IMR-90 (cell line): ENCODE measurements around the gene MACROD1. TPM values are rescaled to one million over a fixed set of nuclear protein-coding genes. Genes with fewer than 3 reads are reported as not detected.

Experiments used
- ATAC-seq: fragments of 200-7000 bp; cut with Tn5 transposase; 2 replicates; pipeline ENCODE4 v1.9.1; 2020; ENCODE audit warnings: low read depth, mild to moderate bottlenecking, moderate library complexity
- BruUV-seq: library from RNA; stranded (reverse); fragments of 400-500 nt; replicated peaks from 2 replicates; lab custom pipeline; 2021; lab: Mats Ljungman, UMichigan
- CTCF ChIA-PET: fragments of 300-600 bp; formaldehyde crosslinking; extraction: SDS; loops from one replicate; lab custom pipeline; 2021; ENCODE audit warnings: antibody characterized with exemption; lab: Yijun Ruan, JAX
- POLR2A ChIA-PET: fragments of 300-600 bp; sonication (Branson Sonifier 250); formaldehyde crosslinking; loops from one replicate; lab custom pipeline; 2022; ENCODE audit warnings: antibody characterized with exemption; ENCODE audit not compliant: unreplicated experiment; lab: Charles Lee
- DNase-seq: peaks from one replicate; pipeline ENCODE4 v3.0.0; 2013
- H2AFZ ChIP-seq: replicated peaks from 2 replicates; pipeline ENCODE3; 2013; ENCODE audit warnings: low read length, mild to moderate bottlenecking; ENCODE audit not compliant: poor library complexity
- H2AK5ac ChIP-seq: 2 replicates; pipeline ENCODE4 v1.6.1; 2013; ENCODE audit warnings: low read depth, low read length, inconsistent platforms
- H2AK9ac ChIP-seq: replicated peaks from 2 replicates; pipeline ENCODE3; 2013; ENCODE audit warnings: mild to moderate bottlenecking, low read depth, low read length, moderate library complexity; ENCODE audit not compliant: poor library complexity
- H2BK120ac ChIP-seq: 2 replicates; pipeline ENCODE4 v1.6.1; 2013; ENCODE audit warnings: low read depth, low read length, inconsistent platforms
- H2BK15ac ChIP-seq: 3 replicates; pipeline ENCODE4 v1.6.1; 2013; ENCODE audit warnings: low read depth, low read length, inconsistent platforms
- H2BK20ac ChIP-seq: 2 replicates; pipeline ENCODE4 v1.6.1; 2013; ENCODE audit warnings: low read depth, mild to moderate bottlenecking, inconsistent platforms, low read length, moderate library complexity
- H2BK5ac ChIP-seq: 2 replicates; pipeline ENCODE4 v1.6.1; 2013; ENCODE audit warnings: mild to moderate bottlenecking, low read depth, low read length, inconsistent platforms; ENCODE audit not compliant: poor library complexity, severe bottlenecking
- H3K14ac ChIP-seq: replicated peaks from 2 replicates; pipeline ENCODE4 v1.6.1; 2013; ENCODE audit warnings: low read depth, low read length, inconsistent platforms
- H3K18ac ChIP-seq: 2 replicates; pipeline ENCODE4 v1.6.1; 2013; ENCODE audit warnings: low read depth, low read length, control low read depth
- H3K23ac ChIP-seq: 2 replicates; pipeline ENCODE4 v1.6.1; 2013; ENCODE audit warnings: low read depth, low read length, inconsistent platforms
- H3K27ac ChIP-seq: 2 replicates; pipeline ENCODE4 v1.5.1; 2013; ENCODE audit warnings: mild to moderate bottlenecking, control low read depth, low read length; ENCODE audit not compliant: insufficient read depth
- H3K27me3 ChIP-seq: 2 replicates; pipeline ENCODE4 v1.6.1; 2013; ENCODE audit warnings: low read length; ENCODE audit not compliant: control insufficient read depth, insufficient read depth
- H3K36me3 ChIP-seq: 2 replicates; pipeline ENCODE4 v1.6.1; 2013; ENCODE audit warnings: low read length, mixed read lengths; ENCODE audit not compliant: control insufficient read depth, insufficient read depth
- H3K4ac ChIP-seq: 2 replicates; pipeline ENCODE4 v1.6.1; 2013; ENCODE audit warnings: low read depth, low read length, inconsistent platforms
- H3K4me1 ChIP-seq: 2 replicates; pipeline ENCODE4 v1.6.1; 2013; ENCODE audit warnings: low read length, mixed read lengths; ENCODE audit not compliant: control insufficient read depth, insufficient read depth
- H3K4me2 ChIP-seq: 2 replicates; pipeline ENCODE4 v1.6.1; 2013; ENCODE audit warnings: low read depth, mild to moderate bottlenecking, control low read depth, low read length, moderate library complexity
- H3K4me3 ChIP-seq: 2 replicates; pipeline ENCODE4 v1.5.1; 2013; ENCODE audit warnings: low read depth, mild to moderate bottlenecking, control low read depth, low read length, moderate library complexity; ENCODE audit not compliant: insufficient read depth
- H3K56ac ChIP-seq: 2 replicates; pipeline ENCODE4 v1.6.1; 2013; ENCODE audit warnings: low read length, inconsistent platforms; ENCODE audit not compliant: insufficient read depth; ENCODE audit errors: extremely low read depth
- H3K79me1 ChIP-seq, 2 experiments: 2 replicates each; pipeline ENCODE4 v1.6.1; 2013; ENCODE audit warnings: low read length in 2 of 2, inconsistent platforms in 1 of 2, low read depth in 1 of 2
- H3K9ac ChIP-seq: 2 replicates; pipeline ENCODE4 v1.6.1; 2013; ENCODE audit warnings: low read depth, low read length, control low read depth
- H3K9me1 ChIP-seq: 2 replicates; pipeline ENCODE4 v1.6.1; 2013; ENCODE audit warnings: low read length, inconsistent platforms; ENCODE audit not compliant: insufficient read depth
- H3K9me3 ChIP-seq: 2 replicates; pipeline ENCODE4 v1.6.1; 2013; ENCODE audit warnings: low read length; ENCODE audit not compliant: control insufficient read depth, insufficient read depth
- H4K20me1 ChIP-seq: 2 replicates; pipeline ENCODE4 v1.6.1; 2013; ENCODE audit warnings: low read length, inconsistent platforms; ENCODE audit not compliant: insufficient read depth
- H4K5ac ChIP-seq: 2 replicates; pipeline ENCODE4 v1.6.1; 2013; ENCODE audit warnings: mild to moderate bottlenecking, low read depth, low read length, control low read depth
- H4K8ac ChIP-seq, 2 experiments: 2 replicates each; pipeline ENCODE4 v1.6.1; 2013; ENCODE audit warnings: low read depth in 2 of 2, low read length in 2 of 2, control low read depth in 1 of 2, inconsistent platforms in 1 of 2
- H4K91ac ChIP-seq: 2 replicates; pipeline ENCODE4 v1.6.1; 2013; ENCODE audit warnings: low read depth, low read length, inconsistent platforms; ENCODE audit not compliant: insufficient read depth
- BHLHE40 ChIP-seq: fragments of 150-350 bp; IDR thresholded peaks from 2 replicates; pipeline ENCODE4 v1.6.1; 2016; ENCODE audit warnings: mild to moderate bottlenecking, low read depth, low read length
- CEBPB ChIP-seq: IDR thresholded peaks from 2 replicates; pipeline ENCODE4 v1.6.1; 2012; ENCODE audit warnings: low read depth, low read length, improper control_type of control experiment
- CHD1 ChIP-seq: IDR thresholded peaks from 2 replicates; pipeline ENCODE4 v1.6.1; 2012; ENCODE audit warnings: low read depth, low read length, improper control_type of control experiment
- ELK1 ChIP-seq: fragments of 150-350 bp; IDR thresholded peaks from 2 replicates; pipeline ENCODE4 v1.6.1; 2016; ENCODE audit warnings: low read depth, mild to moderate bottlenecking, low read length, moderate library complexity, borderline replicate concordance
- FOS ChIP-seq: fragments of 150-350 bp; IDR thresholded peaks from 2 replicates; pipeline ENCODE4 v1.6.1; 2016; ENCODE audit warnings: low read depth, low read length
- MAZ ChIP-seq: IDR thresholded peaks from 2 replicates; pipeline ENCODE4 v1.6.1; 2012; ENCODE audit warnings: low read depth, mild to moderate bottlenecking, low read length, improper control_type of control experiment, moderate library complexity, borderline replicate concordance
- MXI1 ChIP-seq: IDR thresholded peaks from 2 replicates; pipeline ENCODE4 v1.6.1; 2012; ENCODE audit warnings: low read depth, mild to moderate bottlenecking, low read length, moderate library complexity, borderline replicate concordance
- POLR2A ChIP-seq: IDR thresholded peaks from 2 replicates; pipeline ENCODE4 v1.6.1; 2012; ENCODE audit warnings: mild to moderate bottlenecking, low read depth, low read length
- RAD21 ChIP-seq: IDR thresholded peaks from 2 replicates; pipeline ENCODE4 v1.6.1; 2012; ENCODE audit warnings: low read length, improper control_type of control experiment
- RCOR1 ChIP-seq: IDR thresholded peaks from 2 replicates; pipeline ENCODE4 v1.6.1; 2012; ENCODE audit warnings: mild to moderate bottlenecking, low read length, improper control_type of control experiment; ENCODE audit not compliant: insufficient replicate concordance
- WGBS, 2 experiments: methylation state at CpG; one replicate each; pipeline versions ENCODE4 v1.1.5 to v1.1.7; 2013; ENCODE audit warnings: missing lambda C conversion rate in 2 of 2; ENCODE audit not compliant: insufficient read length in 1 of 2; ENCODE audit errors: extremely low coverage in 2 of 2; 5-methylcytosine and 5-hydroxymethylcytosine counted together
- dilution Hi-C: fragments of 300-500 bp; cut with HindIII; formaldehyde crosslinking; loops from one replicate; pipeline ENCODE4 v1.14.3; 2018; ENCODE audit warnings: low sequenced_read_pairs; ENCODE audit not compliant: unreplicated experiment
- in situ Hi-C: fragments of 300-500 bp; cut with MboI; formaldehyde crosslinking; loops from 3 replicates; pipeline ENCODE4 v1.14.3; 2019; ENCODE audit warnings: low sequenced_read_pairs, inconsistent platforms, mixed read lengths
- intact Hi-C: fragments of 100-400 bp; cut with micrococcal nuclease; formaldehyde crosslinking; loops from 2 replicates; pipeline ENCODE4 v1.10.0; 2022
- polyA plus RNA-seq, 3 experiments: library from polyadenylated mRNA; depleted of rRNA; stranded (reverse); fragments of >200 nt; gene quantifications; 2 replicates each; pipeline ENCODE4 v1.2.3, GENCODE V29; 2012; ENCODE audit warnings: low replicate concordance in 1 of 3
- total RNA-seq: library from RNA; depleted of rRNA; stranded (reverse); fragments of >200 nt; gene quantifications from 2 replicates; pipeline ENCODE4 v1.2.3, GENCODE V29; 2012

Gene MACROD1
- total and polyA plus RNA-seq, 2 of the 4 experiments (the other 2 are of a cell fraction), result 2.5 to 9.3 TPM

- intact Hi-C loops (no loop called here), dilution Hi-C loops (no loop called here), in situ Hi-C loops (no loop called here)
- CTCF ChIA-PET, result no interaction called here
- ATAC-seq (peak; percentile 93), DNase-seq (peak; percentile 86)
- peaks cover 14% of the 10 kb centered on the region for H3K9me1 ChIP-seq
- WGBS, 2 experiments, result 0% methylated on average over 18 of the region's 63 CpGs; no CpG with 5 or more reads in 1 of the 2 experiments
- H2AK9ac ChIP-seq, result peak within 1 kb of the TSS; percentile 99
- BruUV-seq, result no TSS peak
- peak within 1 kb of the TSS; percentile 29 for H2BK120ac ChIP-seq
- peak within 1 kb of the TSS; percentile 80 for H3K56ac ChIP-seq
- peak within 1 kb of the TSS; percentile 90 for H2AK5ac ChIP-seq
- peak within 1 kb of the TSS; percentile 93 for H3K14ac ChIP-seq
- H3K23ac ChIP-seq, result peak within 1 kb of the TSS; percentile 93
- H3K27me3 ChIP-seq, result no peaks in the 10 kb centered on the region
- H3K27ac ChIP-seq, result peak within 1 kb of the TSS; percentile 90
- H2AFZ ChIP-seq, result peak within 1 kb of the TSS; percentile 96
- H3K79me1 ChIP-seq, result peaks cover 29 to 60% of the 10 kb centered on the region in 2 experiments
- H4K91ac ChIP-seq, result peak within 1 kb of the TSS; percentile 80
- POLR2A ChIA-PET, result no interaction called here
- H2BK5ac ChIP-seq, result peak within 1 kb of the TSS; percentile 80
- H2BK15ac ChIP-seq, result no peak within 1 kb of the TSS
- peak within 1 kb of the TSS; percentile 0; the same call in 1 of the 2 replicates for H3K18ac ChIP-seq
- TF ChIP-seq CEBPB (0 out of 2 replicates have a peak, but pooled peaks have one; percentile 7), ELK1 (no peak), CHD1 (0 out of 2 replicates have a peak, but pooled peaks have one; percentile 42), MXI1 (peak; percentile 77), RCOR1 (peak; percentile 4), POLR2A (peak; percentile 90), RAD21 (no peak), MAZ (peak; percentile 98), BHLHE40 (peak; percentile 55; the same call in 1 of the 2 replicates), FOS (no peak)
- no peaks in the 10 kb centered on the region for H3K9me3 ChIP-seq
- no peak within 1 kb of the TSS for H2BK20ac ChIP-seq
- peak within 1 kb of the TSS; percentile 68 for H3K4me3 ChIP-seq
- peaks cover 15% of the 10 kb centered on the region for H4K20me1 ChIP-seq
- H4K5ac ChIP-seq, result peak within 1 kb of the TSS; percentile 79
- peaks cover 23% of the 10 kb centered on the region for H3K36me3 ChIP-seq
- peaks cover 8% of the 10 kb centered on the region for H3K4me1 ChIP-seq
- peak within 1 kb of the TSS; percentile 85 for H3K9ac ChIP-seq
- H3K4me2 ChIP-seq, result peak within 1 kb of the TSS; percentile 88
- H4K8ac ChIP-seq, result peak within 1 kb of the TSS; percentile 89 to 95
- H3K4ac ChIP-seq, result peak within 1 kb of the TSS; percentile 91
Measured at GRCh38 chr11:63986156-63986931, 179.6 kb downstream of the MACROD1 start, which contains the start of gene OTUB1. OTUB1 (plus strand) TSS chr11:63986438; CDS start chr11:63986457, 19 bp downstream.
